ENCODE measurements around the gene TSPAN4. TPM values are rescaled to one million over a fixed set of nuclear protein-coding genes. Genes with fewer than 3 reads are reported as not detected.
A peak's percentile ranks its signal among the peaks of the same experiment; 100 is the strongest.

Gene TSPAN4
- total and polyA plus RNA-seq, 2 donors (not counting 1 experiment from before 2014, with no cell fraction given) = 2.9 to 7.4 TPM

GRCh38 chr11:804599-804964 is 38.1 kb upstream of the TSPAN4 start:
- Histone ChIP-seq H3K4me3 (ENCODE audit: control extremely low read depth in 1 of 5, extremely low read depth in 1 of 5, insufficient read depth in 1 of 5, low read depth in 2 of 5, low read length in 4 of 5) (peak overlapping the region; percentile 22 to 71 (median 71)), H3K4me2 (replicated peaks; ENCODE audit: low read depth, low read length, poor library complexity, severe bottlenecking) (peak overlapping the region; percentile 97), H3K79me2 (ENCODE audit: control insufficient read depth, insufficient read depth, low read length) (peaks cover 58% of the 10 kb centered on the region), H3K36me3 (replicated peaks in 1 of 2; ENCODE audit: control extremely low read depth in 1 of 2, control insufficient read depth in 1 of 2, extremely low read depth in 1 of 2, insufficient read depth in 2 of 2, low read length in 1 of 2) (peaks cover 0 to 9% of the 10 kb centered on the region in 2 experiments), H3K9me3 (ENCODE audit: control extremely low read depth in 1 of 3, control insufficient read depth in 2 of 3, insufficient read depth in 1 of 3, low read length in 2 of 3) (no peaks in the 10 kb centered on the region), H3K9ac (ENCODE audit: low read length) (peak overlapping the region; percentile 71), H3K27me3 (replicated peaks in 1 of 4; ENCODE audit: control extremely low read depth in 1 of 4, control insufficient read depth in 3 of 4, insufficient read depth in 4 of 4, low read length in 3 of 4) (no peaks in the 10 kb centered on the region), H2AFZ (ENCODE audit: insufficient read depth, low read depth, low read length, poor library complexity, severe bottlenecking) (peak overlapping the region; percentile 74), H4K20me1 (ENCODE audit: control insufficient read depth, insufficient read depth, low read length, poor library complexity, severe bottlenecking) (peaks cover 38% of the 10 kb centered on the region), H3K27ac (ENCODE audit: low read length in 2 of 2) (peak overlapping the region; percentile 20 to 75), H3K4me1 (ENCODE audit: control insufficient read depth in 2 of 2, insufficient read depth in 2 of 2, low read length in 2 of 2) (peaks cover 16 to 29% of the 10 kb centered on the region in 2 donors)
- peaks cover 23% of the 10 kb centered on the region for H3K4me1 Mint-ChIP-seq
- H3K27me3 Mint-ChIP-seq = no peaks in the 10 kb centered on the region
- H3K27ac Mint-ChIP-seq = peak overlapping the region; percentile 81
- 9% methylated on average over 16 of the region's 18 CpGs for WGBS (ENCODE audit: insufficient coverage)
- no peaks in the 10 kb centered on the region for H3K9me3 Mint-ChIP-seq (ENCODE audit: insufficient read depth)
- ChIA-PET POLR2A (interaction anchor here (0.7 to 1.3 kb wide), 2 partner anchors 8 to 269 kb away, joined by 3 to 4 read pairs; partner anchors contain the start of gene HRAS), CTCF (interaction anchor here (0.8 to 1.1 kb wide), 2 partner anchors 78 to 121 kb away, joined by 3 to 4 read pairs; partner anchors contain the start of gene AP2A2)
- intact Hi-C loops (cut with micrococcal nuclease) = loop anchor here (2.0 kb wide), 1 partner anchor 188 kb away; no protein-coding TSS in a partner anchor
- no peak for DNase-seq
- TF ChIP-seq EZH2 (IDR thresholded peaks at IDR 0.05; ENCODE audit: borderline replicate concordance, insufficient read depth, low read depth, low read length, poor library complexity, severe bottlenecking) = no peak
- TF ChIP-seq, protein P1, sequence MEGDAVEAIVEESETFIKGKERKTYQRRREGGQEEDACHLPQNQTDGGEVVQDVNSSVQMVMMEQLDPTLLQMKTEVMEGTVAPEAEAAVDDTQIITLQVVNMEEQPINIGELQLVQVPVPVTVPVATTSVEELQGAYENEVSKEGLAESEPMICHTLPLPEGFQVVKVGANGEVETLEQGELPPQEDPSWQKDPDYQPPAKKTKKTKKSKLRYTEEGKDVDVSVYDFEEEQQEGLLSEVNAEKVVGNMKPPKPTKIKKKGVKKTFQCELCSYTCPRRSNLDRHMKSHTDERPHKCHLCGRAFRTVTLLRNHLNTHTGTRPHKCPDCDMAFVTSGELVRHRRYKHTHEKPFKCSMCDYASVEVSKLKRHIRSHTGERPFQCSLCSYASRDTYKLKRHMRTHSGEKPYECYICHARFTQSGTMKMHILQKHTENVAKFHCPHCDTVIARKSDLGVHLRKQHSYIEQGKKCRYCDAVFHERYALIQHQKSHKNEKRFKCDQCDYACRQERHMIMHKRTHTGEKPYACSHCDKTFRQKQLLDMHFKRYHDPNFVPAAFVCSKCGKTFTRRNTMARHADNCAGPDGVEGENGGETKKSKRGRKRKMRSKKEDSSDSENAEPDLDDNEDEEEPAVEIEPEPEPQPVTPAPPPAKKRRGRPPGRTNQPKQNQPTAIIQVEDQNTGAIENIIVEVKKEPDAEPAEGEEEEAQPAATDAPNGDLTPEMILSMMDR (IDR thresholded peaks at IDR 0.05) = no peak
- ATAC-seq (ENCODE audit: low read depth) = no peak
- peak overlapping the region; percentile 80 for H3K4me3 Mint-ChIP-seq
